Bone marrow (tissue), 2 donors: ENCODE data around the gene CTNND2.
"Not testable (repeated sequence)": the region's sequence is repeated elsewhere in the genome, so short reads cannot be mapped to it uniquely, and the experiment has no call there.

Source experiments
- DNase-seq, 2 donors: peaks; one replicate each; lab custom pipeline; 2025; lab: John Stamatoyannopoulos, UW

CTNND2 gene

GRCh38 chr5:11104210-11104609 lies 800.0 kb downstream of the CTNND2 start:
- no peak for DNase-seq

- no peak for DNase-seq
Observed at GRCh38 chr5:11084111-11084510, 820.1 kb downstream of the CTNND2 start.

GRCh38 chr5:11082404-11082945 lies 821.8 kb downstream of the CTNND2 start:
- DNase-seq, result no peak

DNA sequence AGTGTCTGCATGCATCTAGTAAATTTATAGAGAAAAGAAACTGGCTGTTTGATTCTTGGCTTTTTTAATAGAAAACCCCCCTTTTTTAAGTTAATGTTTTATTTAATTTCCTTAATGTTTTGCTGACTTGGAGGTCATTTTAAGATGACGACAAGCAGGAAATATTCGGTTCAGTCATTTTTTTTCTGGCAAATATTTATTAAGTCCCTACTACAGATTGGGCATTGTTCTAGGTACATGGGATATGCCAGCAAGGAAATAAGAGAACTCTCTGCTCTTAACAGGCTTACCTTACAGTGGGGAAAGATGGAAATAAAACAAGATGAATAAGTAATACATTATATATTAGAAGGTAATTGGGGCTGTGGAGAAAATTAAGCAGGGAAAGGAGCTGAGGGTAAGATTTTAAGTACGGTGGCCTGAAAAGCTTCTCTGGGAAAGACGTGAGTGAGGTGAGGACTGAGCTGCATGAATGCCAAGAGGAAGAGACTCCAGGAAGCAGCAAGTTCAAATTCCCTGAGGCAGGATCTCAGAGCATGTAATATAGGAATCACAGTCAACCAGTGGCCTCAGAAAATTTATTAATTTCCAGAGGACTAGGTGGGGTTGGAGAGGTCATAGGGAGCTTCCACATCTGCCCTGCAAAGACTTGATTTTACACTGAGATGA lies 827.2 kb downstream of the CTNND2 start:
- DNase-seq, result no peak

DNA sequence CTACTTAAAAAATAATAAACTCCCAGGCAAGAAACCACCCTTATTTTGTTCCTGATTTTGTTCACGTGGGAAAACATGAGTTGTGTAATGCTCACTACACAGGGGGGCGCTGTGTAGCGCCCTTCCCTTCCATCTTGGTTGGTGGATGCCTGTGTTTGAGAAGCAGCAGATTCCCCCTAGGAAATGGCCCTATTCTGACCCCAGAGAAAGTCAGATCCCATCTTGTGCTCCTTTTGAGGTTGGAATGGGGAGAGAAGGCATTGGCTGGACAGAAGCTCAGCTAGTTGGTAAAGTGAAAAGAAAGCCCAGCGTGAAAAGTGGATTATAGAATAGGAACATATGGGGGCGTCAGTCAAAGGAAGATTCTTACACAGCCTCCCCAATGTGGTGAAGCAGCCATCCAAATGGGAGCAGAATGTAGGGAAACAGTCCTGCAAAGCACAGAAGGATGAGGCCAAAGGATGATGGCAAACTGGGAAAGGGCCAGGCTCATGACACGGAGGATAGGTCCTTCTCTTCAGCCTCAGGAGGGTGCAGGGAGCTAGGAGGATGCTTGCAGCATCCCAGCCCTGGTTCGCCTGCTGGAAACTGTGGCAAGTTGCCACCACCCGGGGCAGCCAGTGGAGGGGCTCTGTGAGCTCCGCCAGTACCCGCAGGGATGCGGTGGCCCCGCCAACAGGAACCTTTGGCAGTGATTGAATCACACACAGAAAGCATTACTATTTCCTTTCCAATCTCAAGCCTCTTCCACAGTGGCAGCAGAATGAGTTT lies 829.0 kb downstream of the CTNND2 start:
- no peak for DNase-seq

DNA sequence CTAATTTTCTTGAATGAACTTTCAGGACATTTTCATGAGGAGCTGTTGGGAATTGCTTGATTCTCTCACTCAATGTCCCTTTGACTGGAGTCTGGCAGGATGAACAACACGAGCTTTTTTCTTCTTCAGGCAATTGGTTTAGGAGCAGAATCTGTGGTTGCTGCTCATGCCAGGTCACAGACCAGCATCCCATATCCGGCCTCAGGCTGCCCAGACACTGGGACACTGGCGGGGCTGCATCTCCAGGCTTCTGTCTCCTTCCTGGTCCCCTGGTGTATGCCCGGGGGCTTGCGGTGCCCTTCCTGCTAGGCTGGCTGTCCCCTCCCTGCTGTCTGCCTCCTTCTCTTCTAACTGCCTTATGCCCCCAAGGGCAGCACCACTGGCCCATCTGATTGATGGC lies 831.7 kb downstream of the CTNND2 start:
- no peak for DNase-seq

DNA sequence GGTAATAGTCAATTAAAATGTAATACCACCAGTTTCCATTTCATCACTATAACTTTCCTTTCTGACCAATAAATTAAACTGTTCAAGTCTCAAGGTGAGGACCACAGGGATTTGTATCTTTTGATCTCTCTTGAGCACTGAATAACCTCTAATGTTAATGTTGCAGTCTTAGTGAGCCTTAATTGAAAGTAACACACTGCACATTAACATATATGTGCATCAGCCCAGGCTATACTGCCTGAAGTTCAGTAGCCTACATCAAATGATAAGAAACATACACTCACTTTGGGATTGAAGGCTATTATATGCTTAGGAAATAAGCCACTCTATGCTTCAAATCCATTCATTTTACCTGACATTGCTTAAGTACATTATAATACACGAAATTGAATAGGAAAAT lies 832.2 kb downstream of the CTNND2 start:
- no peak for DNase-seq

DNA sequence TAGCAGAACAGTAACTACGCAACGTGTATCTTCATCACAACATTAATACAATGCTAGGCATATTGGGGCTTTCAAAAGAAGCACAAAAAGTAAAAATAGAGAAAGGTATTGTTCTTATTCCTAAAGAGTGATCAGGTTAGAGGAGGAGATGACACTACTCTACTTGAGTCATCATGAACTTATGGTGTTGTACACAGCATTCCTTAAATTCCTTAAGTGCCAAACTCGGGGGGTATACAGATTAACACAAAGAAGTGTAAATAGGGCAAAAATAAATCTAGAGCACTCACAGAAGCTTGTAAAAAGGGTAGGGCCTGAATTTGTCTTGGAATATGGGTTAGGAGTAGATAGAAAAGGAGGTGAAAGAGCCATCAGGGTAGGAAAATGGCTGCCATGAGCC lies 835.2 kb downstream of the CTNND2 start:
- no peak for DNase-seq

DNA sequence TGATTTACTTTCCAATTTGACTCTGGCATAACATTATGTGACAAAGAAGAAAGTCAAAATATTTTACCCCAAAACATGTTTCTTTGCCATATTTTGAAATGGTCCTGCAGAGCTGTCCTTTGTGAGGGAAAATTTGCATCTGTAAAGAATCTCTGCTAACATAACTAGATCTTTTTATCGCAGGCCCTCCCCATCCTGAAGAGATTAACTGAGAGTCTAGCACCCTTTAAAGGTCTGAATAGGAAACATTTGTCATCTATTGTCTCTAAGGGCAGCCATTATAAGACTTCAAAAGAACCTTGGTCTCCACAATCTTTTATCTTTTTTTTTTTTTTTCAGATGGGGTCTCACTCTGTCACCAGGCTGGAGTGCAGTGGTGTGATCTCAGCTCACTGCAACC lies 838.5 kb downstream of the CTNND2 start:
- not testable (repeated sequence) for DNase-seq

GRCh38 chr5:11064763-11065450 lies 839.3 kb downstream of the CTNND2 start:
- DNase-seq, result no peak

- DNase-seq, result no peak
Observed at GRCh38 chr5:11062397-11062796, 841.8 kb downstream of the CTNND2 start.

DNA sequence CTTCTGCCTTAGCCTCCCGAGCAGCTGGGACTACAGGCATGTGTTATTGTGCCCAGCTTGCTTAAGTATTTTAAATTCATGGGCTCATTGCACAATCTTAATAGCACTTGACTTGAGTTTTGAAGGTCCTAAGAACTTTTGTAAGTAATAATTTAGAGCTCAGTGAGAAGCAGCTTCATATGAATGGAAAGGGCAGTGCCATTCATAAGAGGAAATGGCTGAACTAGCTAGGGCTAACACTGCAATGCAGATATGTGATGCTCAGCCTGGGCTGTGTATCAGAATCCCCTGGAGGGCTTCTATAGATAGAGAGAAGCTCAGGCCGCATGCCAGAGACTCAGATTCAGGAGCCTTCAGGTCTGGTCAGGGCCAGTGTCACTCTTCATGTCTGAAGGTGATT lies 847.7 kb downstream of the CTNND2 start:
- no peak for DNase-seq

DNA sequence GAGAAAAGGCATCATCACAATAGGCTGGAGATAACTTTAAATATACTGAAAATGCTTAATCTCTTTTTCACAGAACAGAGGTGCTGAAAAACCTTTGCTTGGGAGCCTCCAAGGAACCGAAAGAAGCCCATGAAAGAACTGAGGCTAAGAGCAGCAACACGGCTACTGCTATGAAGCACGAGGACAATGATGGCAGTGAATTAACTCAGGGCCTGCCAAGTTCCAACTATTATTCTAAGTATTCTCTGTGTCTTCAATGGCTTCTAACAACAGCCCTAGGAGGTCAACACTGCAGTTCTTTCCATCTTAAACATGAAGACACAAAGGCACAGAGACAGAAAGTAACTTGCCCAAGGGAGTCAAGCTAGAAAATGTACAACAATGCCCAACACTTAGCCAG lies 850.2 kb downstream of the CTNND2 start:
- no peak for DNase-seq

GRCh38 chr5:11052871-11053270 lies 851.4 kb downstream of the CTNND2 start:
- no peak for DNase-seq

GRCh38 chr5:11050596-11051304 lies 853.5 kb downstream of the CTNND2 start:
- DNase-seq, result no peak

DNA sequence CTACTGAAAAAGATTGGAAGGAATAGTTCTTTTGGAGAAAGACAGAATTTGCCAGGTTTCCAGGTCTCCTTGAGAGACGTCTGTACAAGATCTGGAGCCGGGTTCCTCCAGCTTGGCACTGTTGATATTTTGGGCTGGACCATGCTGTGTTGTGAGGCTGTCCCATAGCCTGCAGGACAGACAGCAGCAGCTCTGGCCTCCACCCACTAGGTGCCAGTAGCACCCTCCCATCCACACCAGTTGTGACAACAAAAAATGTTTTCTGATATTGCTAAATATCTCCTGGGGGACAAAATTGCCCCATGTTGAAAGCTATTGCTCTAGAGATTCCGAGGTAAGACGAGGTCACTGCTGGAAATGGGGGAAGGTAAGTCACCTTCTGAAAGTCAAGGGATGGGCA lies 855.5 kb downstream of the CTNND2 start:
- DNase-seq, result no peak

DNA sequence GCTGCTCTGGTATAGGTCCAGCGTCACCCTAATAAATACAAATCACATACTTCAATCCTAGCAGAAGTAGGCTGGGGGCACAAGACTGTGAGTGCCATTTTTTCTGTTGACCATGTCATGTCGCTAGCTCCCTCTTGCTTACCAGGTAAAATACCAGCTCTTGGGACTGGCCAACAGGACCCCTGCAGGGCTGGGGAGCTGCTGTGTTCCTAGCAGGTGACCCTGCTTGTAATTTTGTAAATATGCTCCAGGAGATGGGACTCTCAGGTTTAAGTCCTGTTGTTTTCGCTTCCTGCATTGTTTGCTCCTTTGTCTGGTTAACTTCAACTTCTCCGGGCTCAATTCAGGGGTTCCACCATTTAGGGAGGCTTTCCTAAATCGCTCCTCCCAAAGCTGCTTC lies 856.6 kb downstream of the CTNND2 start:
- DNase-seq, result no peak

- no peak for DNase-seq
Observed at GRCh38 chr5:11047030-11047429, 857.2 kb downstream of the CTNND2 start.

DNA sequence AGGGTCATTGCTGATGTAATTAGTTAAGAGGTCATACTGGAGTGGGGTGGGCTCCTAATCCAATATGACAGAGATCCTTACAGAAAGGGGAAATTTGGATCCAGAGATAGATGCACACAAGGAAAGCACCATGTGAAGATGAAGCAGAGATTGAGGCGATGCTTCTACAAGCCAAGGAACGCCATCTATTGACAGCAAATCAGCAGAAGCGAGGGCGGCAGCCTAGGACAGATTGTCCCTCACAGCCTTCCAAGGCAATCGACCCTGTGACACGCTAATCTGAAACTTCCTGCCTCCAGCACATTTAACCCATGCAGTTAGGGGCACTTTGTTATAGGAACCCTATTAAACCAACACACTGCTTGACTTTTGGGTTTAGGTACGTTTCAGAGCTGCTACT lies 858.1 kb downstream of the CTNND2 start:
- DNase-seq, result no peak

- no peak for DNase-seq
Observed at GRCh38 chr5:11045411-11045810, 858.8 kb downstream of the CTNND2 start.

DNA sequence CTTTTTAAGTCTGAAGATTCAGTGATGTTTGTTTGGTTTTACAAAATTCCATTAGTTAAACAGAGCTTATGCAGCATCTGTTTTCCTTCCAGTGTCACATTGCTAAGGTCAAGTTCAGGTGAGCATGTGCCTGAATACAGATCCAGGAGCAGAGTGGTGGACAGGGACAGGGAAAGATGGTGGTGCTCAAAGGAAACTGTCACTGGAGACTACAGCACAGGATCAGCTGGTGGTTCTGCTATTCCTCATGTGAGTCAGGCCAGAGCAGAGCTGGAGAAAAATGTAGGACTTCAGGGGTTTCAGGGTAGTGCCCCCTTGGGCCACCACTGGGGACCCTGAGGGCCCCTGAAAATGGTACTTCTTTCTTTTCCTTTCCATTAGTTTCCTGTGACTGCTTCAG lies 859.7 kb downstream of the CTNND2 start:
- DNase-seq, result no peak

DNA sequence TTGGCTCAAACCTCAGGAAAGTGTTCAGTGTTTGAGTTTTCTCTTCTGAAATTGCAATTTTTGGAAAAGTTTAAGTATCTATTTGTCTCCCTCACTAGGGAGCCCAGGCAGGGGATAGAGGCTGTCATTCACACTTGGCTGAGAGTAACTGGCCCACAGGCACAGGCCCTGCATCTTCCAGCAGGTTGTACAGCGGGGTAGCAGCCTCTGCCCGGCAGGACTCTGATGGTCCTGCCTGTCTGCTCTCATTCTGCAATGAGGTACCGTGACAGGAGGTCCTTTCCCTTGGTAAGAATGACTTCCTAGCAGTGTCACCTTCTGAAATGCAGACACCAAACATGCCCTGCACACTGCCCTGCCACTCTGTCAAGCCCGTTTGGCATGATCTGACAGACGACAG lies 860.4 kb downstream of the CTNND2 start:
- no peak for DNase-seq
